Stimulated activated CD8-positive, alpha-beta memory T cell treated with anti-CD3 and anti-CD28 coated beads, Interleukin-12 subunit alpha, Interleukin-12 subunit beta, amount 100 ng/mL, for 1 hour (primary cell): ENCODE results near the gene CPNE4.

ENCODE experiments used
- DNase-seq: peaks from one replicate; pipeline ENCODE4 v3.0.0-alpha.2; 2020; ENCODE audit warnings: low read depth

The CPNE4 gene

GRCh38 chr3:131797776-131798175 is 237.0 kb downstream of the CPNE4 start:
- DNase-seq: no peak

GRCh38 chr3:131796558-131797198 is 238.1 kb downstream of the CPNE4 start:
- DNase-seq: no peak

- no peak for DNase-seq
These were observed 238.7 kb downstream of the CPNE4 start for GRCh38 chr3:131796111-131796510.

- DNase-seq: no peak
These were observed 239.3 kb downstream of the CPNE4 start for GRCh38 chr3:131795390-131796090.

- no peak for DNase-seq
These were observed 239.9 kb downstream of the CPNE4 start for GRCh38 chr3:131794766-131795388.

- no peak for DNase-seq
These were observed 240.9 kb downstream of the CPNE4 start for GRCh38 chr3:131793870-131794269.

- DNase-seq: no peak
These were observed 245.6 kb downstream of the CPNE4 start for GRCh38 chr3:131789188-131789587.

GRCh38 chr3:131786386-131786785 is 248.4 kb downstream of the CPNE4 start:
- DNase-seq: no peak

GRCh38 chr3:131782751-131783150 is 252.1 kb downstream of the CPNE4 start:
- DNase-seq: no peak

GRCh38 chr3:131778526-131778925 is 256.3 kb downstream of the CPNE4 start:
- DNase-seq: no peak

- DNase-seq: no peak
These were observed 259.2 kb downstream of the CPNE4 start for GRCh38 chr3:131775650-131776049.

GRCh38 chr3:131772269-131773026 is 262.4 kb downstream of the CPNE4 start:
- DNase-seq: no peak

GRCh38 chr3:131762981-131763564 is 271.7 kb downstream of the CPNE4 start:
- no peak for DNase-seq

GRCh38 chr3:131756405-131756804 is 278.4 kb downstream of the CPNE4 start:
- no peak for DNase-seq

- no peak for DNase-seq
These were observed 279.4 kb downstream of the CPNE4 start for GRCh38 chr3:131755380-131755779.

- no peak for DNase-seq
These were observed 284.6 kb downstream of the CPNE4 start for GRCh38 chr3:131750256-131750655.

- DNase-seq: no peak
These were observed 285.0 kb downstream of the CPNE4 start for GRCh38 chr3:131749826-131750225.

- no peak for DNase-seq
These were observed 287.3 kb downstream of the CPNE4 start for GRCh38 chr3:131747466-131747865.

GRCh38 chr3:131744765-131745164 is 290.0 kb downstream of the CPNE4 start:
- DNase-seq: no peak

GRCh38 chr3:131743126-131743525 is 291.7 kb downstream of the CPNE4 start:
- no peak for DNase-seq

- no peak for DNase-seq
These were observed 295.6 kb downstream of the CPNE4 start for GRCh38 chr3:131739211-131739610.

- DNase-seq: no peak
These were observed 296.7 kb downstream of the CPNE4 start for GRCh38 chr3:131738095-131738494.
